Right atrium auricular region (tissue), 2 donors: ENCODE results near the gene MTFMT. TPM values are rescaled to one million over a fixed set of nuclear protein-coding genes. Genes with fewer than 3 reads are reported as not detected.

Source experiments
- DNase-seq: peaks from one replicate; pipeline ENCODE4 v3.0.0-alpha.2; 2019; ENCODE audit warnings: low spot score
- H3K27ac ChIP-seq, 2 donors: fragments of 200-600 bp; sonication (generic); 1 replicate in 1 of 2; 2 replicates in 1 of 2; pipeline ENCODE4 v1.5.1; 2016 to 2019
- H3K27me3 ChIP-seq, 2 donors: fragments of 200-600 bp; sonication (generic); one replicate each; pipeline versions ENCODE4 v1.5.1 to v1.6.0; 2017 to 2019
- H3K36me3 ChIP-seq: fragments of 200-600 bp; sonication (generic); one replicate; pipeline ENCODE4 v1.5.1; 2016
- H3K4me1 ChIP-seq, 2 donors: fragments of 200-600 bp; sonication (generic); one replicate each; pipeline versions ENCODE4 v1.5.1 to v1.6.0; 2017 to 2019
- H3K4me3 ChIP-seq, 2 donors: fragments of 200-600 bp; sonication (generic); 1 replicate in 1 of 2; 2 replicates in 1 of 2; pipeline ENCODE4 v1.5.1; 2017 to 2019; ENCODE audit warnings: mild to moderate bottlenecking in 1 of 2, moderate library complexity in 1 of 2
- H3K9me3 ChIP-seq, 2 donors: fragments of 200-600 bp; sonication (generic); one replicate each; pipeline ENCODE4 v1.5.1; 2019
- total RNA-seq, 2 donors: library from RNA; depleted of rRNA; stranded (reverse); fragments of >200 nt; gene quantifications; one replicate each; pipeline ENCODE4 v1.1.0, GENCODE V29; 2016
- TF ChIP-seq, protein P1 (sequence below), 2 donors: fragments of 200-600 bp; sonication (generic); IDR thresholded peaks; one replicate each; pipeline ENCODE4 v1.5.1; 2019; ENCODE audit warnings: antibody characterized with exemption in 2 of 2

The MTFMT gene
- total RNA-seq, 2 donors from 2014 or later = 24.1 to 25.9 TPM

DNA sequence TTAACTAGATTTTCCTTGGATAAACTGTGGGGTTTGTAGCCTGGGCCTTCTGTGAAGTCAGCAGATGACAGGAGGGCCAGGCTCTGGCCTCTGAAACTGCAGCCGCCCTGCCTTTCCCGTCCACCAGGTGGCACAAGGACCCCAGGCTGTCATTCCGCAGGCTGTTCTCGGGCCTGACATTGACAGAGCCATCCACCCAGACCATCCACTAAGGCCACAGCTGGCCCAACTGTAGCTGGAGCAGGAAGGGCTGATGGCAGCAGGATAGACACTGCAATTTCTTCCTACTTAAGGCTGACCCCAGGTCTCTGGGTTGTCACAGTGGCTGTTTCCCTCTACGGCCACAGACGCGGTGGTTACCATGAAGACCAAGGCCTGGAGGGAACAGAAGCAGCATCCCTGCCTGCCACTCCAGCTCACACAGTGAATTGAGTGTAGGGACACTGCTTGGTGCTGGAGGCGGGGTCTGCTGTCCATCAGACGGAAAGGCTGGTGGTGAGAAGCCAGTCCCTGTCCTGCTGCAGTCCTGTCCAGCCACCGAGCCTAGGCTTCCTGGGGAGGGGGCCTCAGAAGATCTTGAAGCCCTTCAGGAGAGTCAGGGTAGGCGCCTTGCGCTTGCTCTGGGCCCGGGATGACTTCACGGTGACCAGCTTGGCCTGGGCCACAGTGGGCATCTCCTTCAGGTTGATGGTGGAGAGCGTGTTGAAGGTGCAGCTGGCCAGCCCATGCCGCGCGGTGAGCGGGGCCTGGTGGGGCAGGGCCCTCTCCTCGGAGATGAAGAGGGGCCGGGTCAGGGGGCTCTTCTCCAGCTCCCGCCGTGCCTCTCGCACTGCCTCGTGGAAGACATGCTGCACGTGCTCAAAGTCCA lies 25.1 kb upstream of the MTFMT start:
- H3K4me1 ChIP-seq = peaks cover 1 to 37% of the 10 kb centered on the region in 2 donors
- no peaks in the 10 kb centered on the region for H3K9me3 ChIP-seq

DNA sequence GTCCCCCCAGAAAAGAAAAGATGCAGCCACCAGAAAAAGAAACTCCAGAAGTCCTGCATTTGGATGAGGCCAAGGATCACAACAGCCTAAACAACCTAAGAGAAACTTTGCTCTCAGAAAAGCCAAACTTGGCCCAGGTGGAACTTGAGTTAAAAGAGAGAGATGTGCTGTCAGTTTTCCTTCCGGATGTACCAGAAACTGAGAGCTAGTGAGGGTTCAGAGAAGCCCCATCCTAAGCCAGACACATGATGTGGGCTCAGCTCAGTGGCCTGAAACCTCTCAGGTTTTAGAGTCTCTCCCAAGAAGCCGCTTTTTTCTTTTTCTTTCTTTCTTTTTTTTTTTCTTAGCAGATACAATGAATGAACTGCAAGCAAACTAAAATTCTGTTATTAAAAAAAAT lies 23.5 kb upstream of the MTFMT start:
- TF ChIP-seq, protein P1, sequence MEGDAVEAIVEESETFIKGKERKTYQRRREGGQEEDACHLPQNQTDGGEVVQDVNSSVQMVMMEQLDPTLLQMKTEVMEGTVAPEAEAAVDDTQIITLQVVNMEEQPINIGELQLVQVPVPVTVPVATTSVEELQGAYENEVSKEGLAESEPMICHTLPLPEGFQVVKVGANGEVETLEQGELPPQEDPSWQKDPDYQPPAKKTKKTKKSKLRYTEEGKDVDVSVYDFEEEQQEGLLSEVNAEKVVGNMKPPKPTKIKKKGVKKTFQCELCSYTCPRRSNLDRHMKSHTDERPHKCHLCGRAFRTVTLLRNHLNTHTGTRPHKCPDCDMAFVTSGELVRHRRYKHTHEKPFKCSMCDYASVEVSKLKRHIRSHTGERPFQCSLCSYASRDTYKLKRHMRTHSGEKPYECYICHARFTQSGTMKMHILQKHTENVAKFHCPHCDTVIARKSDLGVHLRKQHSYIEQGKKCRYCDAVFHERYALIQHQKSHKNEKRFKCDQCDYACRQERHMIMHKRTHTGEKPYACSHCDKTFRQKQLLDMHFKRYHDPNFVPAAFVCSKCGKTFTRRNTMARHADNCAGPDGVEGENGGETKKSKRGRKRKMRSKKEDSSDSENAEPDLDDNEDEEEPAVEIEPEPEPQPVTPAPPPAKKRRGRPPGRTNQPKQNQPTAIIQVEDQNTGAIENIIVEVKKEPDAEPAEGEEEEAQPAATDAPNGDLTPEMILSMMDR (IDR thresholded peaks at IDR 0.05) = no peak
- DNase-seq = no peak
- Histone ChIP-seq H3K4me1 (peaks cover 0 to 36% of the 10 kb centered on the region in 2 donors), H3K27ac (no peak overlapping the region), H3K36me3 (peaks cover 52% of the 10 kb centered on the region), H3K9me3 (no peaks in the 10 kb centered on the region), H3K27me3 (no peaks in the 10 kb centered on the region), H3K4me3 (no peak overlapping the region)

More for the DNA sequence above, 25.1 kb upstream of the MTFMT start:
- peak overlapping the region; percentile 67 to 98 for H3K27ac ChIP-seq
- TF ChIP-seq, protein P1 (IDR thresholded peaks at IDR 0.05) = peak; percentile 75 to 95
- no peak overlapping the region for H3K4me3 ChIP-seq
- no peaks in the 10 kb centered on the region for H3K27me3 ChIP-seq
- peak; percentile 81 for DNase-seq
- H3K36me3 ChIP-seq = peaks cover 68% of the 10 kb centered on the region

DNA sequence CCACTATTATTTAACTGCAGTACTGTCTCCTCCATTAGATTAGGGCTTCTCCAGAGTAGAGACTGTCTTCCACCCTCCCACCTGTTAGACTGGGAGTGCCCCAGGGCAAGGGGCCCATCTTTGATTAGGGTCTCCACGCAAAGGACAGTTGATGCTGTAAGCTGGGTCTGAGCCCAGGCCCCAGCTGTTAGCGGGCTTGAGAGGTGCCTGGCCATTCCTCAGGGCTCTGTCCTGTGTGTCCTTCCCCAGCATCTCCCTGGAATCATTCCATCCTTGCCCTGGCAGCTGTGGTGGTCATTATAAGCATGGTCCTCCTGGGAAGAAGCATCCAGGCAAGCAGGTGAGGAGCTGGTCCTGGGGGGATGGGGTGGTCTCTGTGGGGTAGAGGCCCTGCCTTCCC lies 21.8 kb upstream of the MTFMT start:
- no peaks in the 10 kb centered on the region for H3K27me3 ChIP-seq
- H3K9me3 ChIP-seq = no peaks in the 10 kb centered on the region
- peaks cover 35% of the 10 kb centered on the region for H3K36me3 ChIP-seq
- H3K4me3 ChIP-seq = no peak overlapping the region
- TF ChIP-seq, protein P1 (IDR thresholded peaks at IDR 0.05) = no peak
- H3K4me1 ChIP-seq = peaks cover 0 to 35% of the 10 kb centered on the region in 2 donors
- H3K27ac ChIP-seq = no peak overlapping the region
- no peak for DNase-seq

DNA sequence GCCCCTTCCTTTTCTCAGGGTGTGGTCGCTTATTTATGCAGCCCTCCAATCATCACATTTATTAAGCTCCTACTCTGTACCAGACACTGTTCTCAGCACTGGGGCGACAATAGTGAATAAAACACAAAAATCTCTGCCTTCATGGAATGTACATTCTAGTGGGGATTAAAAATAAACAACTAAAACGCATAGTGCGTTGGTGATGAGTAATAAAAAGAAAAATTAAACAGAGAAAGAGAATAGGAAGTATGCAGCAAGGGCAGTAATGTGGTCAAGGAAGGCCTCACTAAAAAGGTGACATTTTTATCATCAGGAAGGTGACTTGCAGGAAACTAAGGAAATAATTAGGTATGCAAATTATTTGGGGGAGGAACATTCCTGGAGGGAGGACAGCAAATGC lies 20.8 kb upstream of the MTFMT start:
- H3K4me3 ChIP-seq = no peak overlapping the region
- no peaks in the 10 kb centered on the region for H3K27me3 ChIP-seq
- TF ChIP-seq, protein P1 (IDR thresholded peaks at IDR 0.05) = no peak
- no peak for DNase-seq
- no peaks in the 10 kb centered on the region for H3K9me3 ChIP-seq
- peaks cover 28% of the 10 kb centered on the region for H3K36me3 ChIP-seq
- no peak overlapping the region for H3K27ac ChIP-seq
- peaks cover 0 to 25% of the 10 kb centered on the region in 2 donors for H3K4me1 ChIP-seq

DNA sequence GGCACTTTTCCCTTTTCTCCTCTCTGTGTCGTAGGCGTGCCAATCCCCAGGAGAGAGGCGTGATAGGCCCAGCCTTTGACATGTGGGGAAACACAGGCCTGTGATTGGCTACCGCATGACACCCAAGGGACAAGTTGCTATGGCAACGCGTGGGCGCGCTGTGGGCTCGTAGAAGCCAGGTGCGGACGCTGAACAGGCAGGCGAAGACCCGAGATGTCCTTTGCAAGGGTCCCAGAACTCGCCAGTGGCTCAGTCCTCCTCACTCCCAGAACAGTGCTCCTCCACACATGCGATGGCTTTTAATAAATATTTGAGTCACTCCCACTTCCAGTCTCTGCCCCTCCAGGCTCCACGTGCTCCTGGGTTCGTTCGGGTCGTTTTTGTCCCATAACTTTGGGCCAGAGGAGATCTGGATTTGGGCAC lies 20.0 kb upstream of the MTFMT start:
- H3K4me1 ChIP-seq = peaks cover 0 to 16% of the 10 kb centered on the region in 2 donors
- no peak overlapping the region for H3K27ac ChIP-seq
- TF ChIP-seq, protein P1 (IDR thresholded peaks at IDR 0.05) = no peak
- peak; percentile 96 for DNase-seq
- no peaks in the 10 kb centered on the region for H3K27me3 ChIP-seq
- peak overlapping the region in 1 of 2 donors; percentile 36 for H3K4me3 ChIP-seq
- H3K36me3 ChIP-seq = peaks cover 20% of the 10 kb centered on the region
- H3K9me3 ChIP-seq = no peaks in the 10 kb centered on the region
